Measurements from ENCODE around the gene C2CD4D.

The C2CD4D gene

DNA sequence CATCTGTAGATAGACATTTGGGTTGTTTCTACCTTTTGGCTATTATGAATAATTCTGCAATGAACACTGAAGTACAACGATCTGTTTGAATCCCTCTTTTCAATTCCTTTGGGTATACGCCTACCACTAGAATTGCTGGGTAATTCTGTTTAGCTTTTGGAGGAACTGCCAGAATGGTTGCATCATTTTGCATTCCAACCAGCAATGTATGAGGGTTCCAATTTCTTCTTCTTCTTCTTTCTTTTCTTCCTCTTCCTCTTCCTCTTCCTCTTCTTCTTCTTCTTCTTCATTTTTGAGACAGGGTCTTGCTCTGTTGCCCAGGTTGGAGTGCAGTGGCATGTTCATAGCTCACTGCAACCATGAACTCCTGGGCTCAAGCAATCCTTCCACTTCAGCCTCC, 27.7 kb upstream of the C2CD4D start:
- no peak overlapping the region for H3K4me3 ChIP-seq (ENCODE audit: insufficient read depth, low read length, poor library complexity, severe bottlenecking)
- H3K9me2 ChIP-seq (replicated peaks; ENCODE audit: insufficient read depth, low read length): no peaks in the 10 kb centered on the region
- no peaks in the 10 kb centered on the region for H4K20me1 ChIP-seq (ENCODE audit: low read depth, low read length)
- H3K27me3 ChIP-seq (ENCODE audit: low read length): no peaks in the 10 kb centered on the region
- no peak overlapping the region for H3K4me2 ChIP-seq (ENCODE audit: low read depth, low read length, poor library complexity, severe bottlenecking)
- H3K79me2 ChIP-seq (ENCODE audit: insufficient read depth, low read length): no peaks in the 10 kb centered on the region
- no peaks in the 10 kb centered on the region for H3F3A ChIP-seq (ENCODE audit: insufficient read depth)
- H3K9ac ChIP-seq (ENCODE audit: low read length): no peak overlapping the region
- H3K36me3 ChIP-seq (ENCODE audit: low read length): no peaks in the 10 kb centered on the region
- no peak for TF ChIP-seq EZH2phosphoT487 (conservative IDR thresholded peaks at IDR 0.05; ENCODE audit: low read length)
- TF ChIP-seq, protein P1, sequence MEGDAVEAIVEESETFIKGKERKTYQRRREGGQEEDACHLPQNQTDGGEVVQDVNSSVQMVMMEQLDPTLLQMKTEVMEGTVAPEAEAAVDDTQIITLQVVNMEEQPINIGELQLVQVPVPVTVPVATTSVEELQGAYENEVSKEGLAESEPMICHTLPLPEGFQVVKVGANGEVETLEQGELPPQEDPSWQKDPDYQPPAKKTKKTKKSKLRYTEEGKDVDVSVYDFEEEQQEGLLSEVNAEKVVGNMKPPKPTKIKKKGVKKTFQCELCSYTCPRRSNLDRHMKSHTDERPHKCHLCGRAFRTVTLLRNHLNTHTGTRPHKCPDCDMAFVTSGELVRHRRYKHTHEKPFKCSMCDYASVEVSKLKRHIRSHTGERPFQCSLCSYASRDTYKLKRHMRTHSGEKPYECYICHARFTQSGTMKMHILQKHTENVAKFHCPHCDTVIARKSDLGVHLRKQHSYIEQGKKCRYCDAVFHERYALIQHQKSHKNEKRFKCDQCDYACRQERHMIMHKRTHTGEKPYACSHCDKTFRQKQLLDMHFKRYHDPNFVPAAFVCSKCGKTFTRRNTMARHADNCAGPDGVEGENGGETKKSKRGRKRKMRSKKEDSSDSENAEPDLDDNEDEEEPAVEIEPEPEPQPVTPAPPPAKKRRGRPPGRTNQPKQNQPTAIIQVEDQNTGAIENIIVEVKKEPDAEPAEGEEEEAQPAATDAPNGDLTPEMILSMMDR (IDR thresholded peaks at IDR 0.05; ENCODE audit: insufficient read depth, low read length, poor library complexity, severe bottlenecking): no peak
- no peak overlapping the region for H2AFZ ChIP-seq (ENCODE audit: low read depth, low read length, severe bottlenecking)
- H3K9me3 ChIP-seq (ENCODE audit: insufficient read depth, low read length): no peaks in the 10 kb centered on the region
- H3K27ac ChIP-seq (ENCODE audit: low read depth, low read length): no peak overlapping the region

DNA sequence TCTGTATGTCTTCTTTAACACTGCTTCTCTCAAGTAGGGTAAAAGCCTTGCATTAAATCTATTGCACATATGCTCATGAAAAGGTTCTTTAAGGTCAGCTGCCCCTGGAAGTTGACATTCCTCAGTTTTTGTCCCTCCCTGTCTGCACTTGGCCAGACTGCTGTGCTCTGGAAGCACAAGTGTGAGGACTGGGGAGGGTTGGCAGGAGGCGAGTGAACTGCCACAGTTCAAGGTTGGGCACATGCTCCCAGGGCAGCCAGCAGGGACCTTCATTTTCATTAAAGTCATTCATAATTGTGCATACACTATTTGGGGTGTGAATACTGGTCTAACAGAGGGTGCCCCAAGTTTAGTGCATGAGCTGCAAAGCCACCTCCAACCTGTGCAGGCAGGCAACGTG, 24.8 kb upstream of the C2CD4D start:
- Histone ChIP-seq H3K9ac (ENCODE audit: low read length) (no peak overlapping the region), H3F3A (ENCODE audit: insufficient read depth) (no peaks in the 10 kb centered on the region), H3K9me3 (ENCODE audit: insufficient read depth, low read length) (no peaks in the 10 kb centered on the region), H4K20me1 (ENCODE audit: low read depth, low read length) (no peaks in the 10 kb centered on the region), H3K79me2 (ENCODE audit: insufficient read depth, low read length) (no peaks in the 10 kb centered on the region), H3K27ac (ENCODE audit: low read depth, low read length) (no peak overlapping the region), H3K27me3 (ENCODE audit: low read length) (no peaks in the 10 kb centered on the region), H3K4me3 (ENCODE audit: insufficient read depth, low read length, poor library complexity, severe bottlenecking) (no peak overlapping the region), H3K9me2 (replicated peaks; ENCODE audit: insufficient read depth, low read length) (no peaks in the 10 kb centered on the region), H3K36me3 (ENCODE audit: low read length) (no peaks in the 10 kb centered on the region), H3K4me2 (ENCODE audit: low read depth, low read length, poor library complexity, severe bottlenecking) (no peak overlapping the region), H2AFZ (ENCODE audit: low read depth, low read length, severe bottlenecking) (no peak overlapping the region)
- TF ChIP-seq, protein P1 (IDR thresholded peaks at IDR 0.05; ENCODE audit: insufficient read depth, low read length, poor library complexity, severe bottlenecking): no peak
- TF ChIP-seq EZH2phosphoT487 (conservative IDR thresholded peaks at IDR 0.05; ENCODE audit: low read length): no peak

DNA sequence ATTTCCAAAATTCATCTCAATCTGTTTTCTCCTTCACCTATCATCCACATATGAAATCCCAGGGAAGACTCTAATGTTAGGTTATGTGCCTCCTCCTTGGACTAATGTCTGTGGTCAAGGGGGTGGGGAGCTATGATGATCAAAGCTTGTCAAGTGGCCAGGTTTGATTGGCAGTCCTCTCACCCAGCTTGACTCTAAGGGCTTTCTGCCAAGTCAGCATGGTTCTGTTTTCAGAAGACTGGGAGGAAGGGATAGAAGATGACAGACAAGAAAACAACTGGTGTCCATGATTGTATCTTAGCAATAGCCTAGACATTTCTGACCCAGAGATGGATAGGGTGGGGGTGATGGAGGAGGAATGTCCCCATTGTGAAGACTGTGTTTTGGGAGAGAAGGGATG, 23.0 kb upstream of the C2CD4D start:
- Histone ChIP-seq H2AFZ (ENCODE audit: low read depth, low read length, severe bottlenecking) (no peak overlapping the region), H4K20me1 (ENCODE audit: low read depth, low read length) (no peaks in the 10 kb centered on the region), H3K4me3 (ENCODE audit: insufficient read depth, low read length, poor library complexity, severe bottlenecking) (no peak overlapping the region), H3K27ac (ENCODE audit: low read depth, low read length) (no peak overlapping the region), H3K36me3 (ENCODE audit: low read length) (no peaks in the 10 kb centered on the region), H3K79me2 (ENCODE audit: insufficient read depth, low read length) (no peaks in the 10 kb centered on the region), H3F3A (ENCODE audit: insufficient read depth) (no peaks in the 10 kb centered on the region), H3K9me3 (ENCODE audit: insufficient read depth, low read length) (no peaks in the 10 kb centered on the region), H3K9ac (ENCODE audit: low read length) (no peak overlapping the region), H3K27me3 (ENCODE audit: low read length) (no peaks in the 10 kb centered on the region), H3K4me2 (ENCODE audit: low read depth, low read length, poor library complexity, severe bottlenecking) (no peak overlapping the region), H3K9me2 (replicated peaks; ENCODE audit: insufficient read depth, low read length) (no peaks in the 10 kb centered on the region)
- TF ChIP-seq, protein P1 (IDR thresholded peaks at IDR 0.05; ENCODE audit: insufficient read depth, low read length, poor library complexity, severe bottlenecking): no peak
- no peak for TF ChIP-seq EZH2phosphoT487 (conservative IDR thresholded peaks at IDR 0.05; ENCODE audit: low read length)

Data from SU-DHL-6 (cell line).